ENCODE data around the gene CETN3. TPM values are rescaled to one million over a fixed set of nuclear protein-coding genes. Genes with fewer than 3 reads are reported as not detected.

The CETN3 gene
- total RNA-seq, 1 donor from 2014 or later, result 7.8 TPM

- Histone ChIP-seq H3K36me3 (ENCODE audit: control insufficient read depth in 3 of 3, insufficient read depth in 3 of 3, low read length in 3 of 3) (peaks cover 0 to 9% (median 3%) of the 10 kb centered on the region in 3 donors), H3K9me3 (ENCODE audit: control insufficient read depth in 3 of 3, low read length in 3 of 3) (no peaks in the 10 kb centered on the region), H3K4me3 (ENCODE audit: low read length in 3 of 3) (peak overlapping the region; percentile 95 to 98 (median 96)), H3K9ac (ENCODE audit: low read depth in 1 of 3, low read length in 3 of 3) (peak overlapping the region; percentile 96 to 99 (median 98)), H3K27ac (ENCODE audit: low read depth, low read length) (peak overlapping the region; percentile 97), H3K4me1 (ENCODE audit: control insufficient read depth in 3 of 3, insufficient read depth in 3 of 3, low read length in 3 of 3) (peaks cover 3 to 14% (median 7%) of the 10 kb centered on the region in 3 donors), H3K27me3 (ENCODE audit: control insufficient read depth in 3 of 3, insufficient read depth in 3 of 3, low read length in 3 of 3) (no peaks in the 10 kb centered on the region)
These were observed 812 bp downstream of the CETN3 start for GRCh38 chr5:90408571-90409317.

DNA sequence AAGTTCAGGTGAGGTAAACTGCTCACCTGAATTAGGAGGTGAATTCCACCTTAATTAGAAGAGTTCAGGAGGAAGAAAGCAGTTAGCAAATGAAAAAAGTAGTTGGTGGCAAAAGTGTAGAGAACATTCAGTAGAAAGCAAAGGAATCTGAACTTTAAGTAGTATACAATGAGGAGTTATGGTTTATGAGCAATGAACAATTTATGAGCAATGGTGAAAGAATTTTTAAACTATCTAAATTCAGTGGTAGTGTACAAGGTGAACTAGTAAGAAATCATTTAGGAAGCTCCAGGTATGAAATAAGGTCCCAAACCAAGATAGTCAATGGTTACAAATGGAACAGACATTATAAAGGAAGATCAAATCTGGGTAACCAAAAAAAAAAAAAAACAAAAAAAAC lies 3.1 kb downstream of the CETN3 start:
- no peak overlapping the region for H3K4me3 ChIP-seq (ENCODE audit: low read length in 3 of 3)
- no peak overlapping the region for H3K9ac ChIP-seq (ENCODE audit: low read depth in 1 of 3, low read length in 3 of 3)
- peaks cover 3 to 14% (median 7%) of the 10 kb centered on the region in 3 donors for H3K4me1 ChIP-seq (ENCODE audit: control insufficient read depth in 3 of 3, insufficient read depth in 3 of 3, low read length in 3 of 3)
- H3K27me3 ChIP-seq (ENCODE audit: control insufficient read depth in 3 of 3, insufficient read depth in 3 of 3, low read length in 3 of 3), result no peaks in the 10 kb centered on the region
- no peaks in the 10 kb centered on the region for H3K9me3 ChIP-seq (ENCODE audit: control insufficient read depth in 3 of 3, low read length in 3 of 3)
- peaks cover 0 to 9% (median 3%) of the 10 kb centered on the region in 3 donors for H3K36me3 ChIP-seq (ENCODE audit: control insufficient read depth in 3 of 3, insufficient read depth in 3 of 3, low read length in 3 of 3)
- H3K27ac ChIP-seq (ENCODE audit: low read depth, low read length), result no peak overlapping the region

GRCh38 chr5:90402521-90403255 lies 6.9 kb downstream of the CETN3 start:
- Histone ChIP-seq H3K9me3 (ENCODE audit: control insufficient read depth in 3 of 3, low read length in 3 of 3) (no peaks in the 10 kb centered on the region), H3K27me3 (ENCODE audit: control insufficient read depth in 3 of 3, insufficient read depth in 3 of 3, low read length in 3 of 3) (no peaks in the 10 kb centered on the region), H3K4me3 (ENCODE audit: low read length in 3 of 3) (no peak overlapping the region), H3K27ac (ENCODE audit: low read depth, low read length) (no peak overlapping the region), H3K36me3 (ENCODE audit: control insufficient read depth in 3 of 3, insufficient read depth in 3 of 3, low read length in 3 of 3) (peaks cover 0 to 11% (median 7%) of the 10 kb centered on the region in 3 donors), H3K9ac (ENCODE audit: low read depth in 1 of 3, low read length in 3 of 3) (peak overlapping the region in 1 of 3 donors; percentile 12), H3K4me1 (ENCODE audit: control insufficient read depth in 3 of 3, insufficient read depth in 3 of 3, low read length in 3 of 3) (no peaks in the 10 kb centered on the region)

DNA sequence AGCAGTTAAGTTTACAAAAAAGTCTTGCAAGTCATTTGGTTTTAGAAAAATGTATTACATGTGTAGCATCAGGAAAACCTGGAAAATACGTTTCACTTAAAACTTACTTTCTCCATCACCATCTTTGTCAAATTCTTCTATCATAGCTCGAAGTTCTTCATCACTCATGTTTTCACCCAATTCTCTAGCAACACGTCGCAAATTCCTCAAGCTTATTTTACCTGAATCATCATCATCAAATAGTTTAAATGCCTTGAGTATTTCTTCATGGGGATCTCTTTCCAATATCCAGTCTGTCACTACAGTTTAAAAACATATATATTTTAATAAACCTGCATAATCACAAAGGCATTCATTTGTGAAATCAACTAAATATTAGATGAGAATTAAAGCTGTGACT lies 10.3 kb downstream of the CETN3 start:
- Histone ChIP-seq H3K9ac (ENCODE audit: low read depth in 1 of 3, low read length in 3 of 3) (no peak overlapping the region), H3K9me3 (ENCODE audit: control insufficient read depth in 3 of 3, low read length in 3 of 3) (no peaks in the 10 kb centered on the region), H3K36me3 (ENCODE audit: control insufficient read depth in 3 of 3, insufficient read depth in 3 of 3, low read length in 3 of 3) (peaks cover 0 to 5% (median 4%) of the 10 kb centered on the region in 3 donors), H3K27me3 (ENCODE audit: control insufficient read depth in 3 of 3, insufficient read depth in 3 of 3, low read length in 3 of 3) (no peaks in the 10 kb centered on the region), H3K4me3 (ENCODE audit: low read length in 3 of 3) (no peak overlapping the region), H3K27ac (ENCODE audit: low read depth, low read length) (no peak overlapping the region), H3K4me1 (ENCODE audit: control insufficient read depth in 3 of 3, insufficient read depth in 3 of 3, low read length in 3 of 3) (no peaks in the 10 kb centered on the region)

- Histone ChIP-seq H3K9me3 (ENCODE audit: control insufficient read depth in 3 of 3, low read length in 3 of 3) (no peaks in the 10 kb centered on the region), H3K27me3 (ENCODE audit: control insufficient read depth in 3 of 3, insufficient read depth in 3 of 3, low read length in 3 of 3) (no peaks in the 10 kb centered on the region), H3K36me3 (ENCODE audit: control insufficient read depth in 3 of 3, insufficient read depth in 3 of 3, low read length in 3 of 3) (peaks cover 0 to 4% (median 2%) of the 10 kb centered on the region in 3 donors), H3K27ac (ENCODE audit: low read depth, low read length) (no peak overlapping the region), H3K9ac (ENCODE audit: low read depth in 1 of 3, low read length in 3 of 3) (no peak overlapping the region), H3K4me3 (ENCODE audit: low read length in 3 of 3) (no peak overlapping the region), H3K4me1 (ENCODE audit: control insufficient read depth in 3 of 3, insufficient read depth in 3 of 3, low read length in 3 of 3) (no peaks in the 10 kb centered on the region)
These were observed 10.8 kb downstream of the CETN3 start for GRCh38 chr5:90398726-90399125.

GRCh38 chr5:90395005-90395404 lies 14.6 kb downstream of the CETN3 start:
- no peak overlapping the region for H3K4me3 ChIP-seq (ENCODE audit: low read length in 3 of 3)
- no peaks in the 10 kb centered on the region for H3K9me3 ChIP-seq (ENCODE audit: control insufficient read depth in 3 of 3, low read length in 3 of 3)
- no peaks in the 10 kb centered on the region for H3K4me1 ChIP-seq (ENCODE audit: control insufficient read depth in 3 of 3, insufficient read depth in 3 of 3, low read length in 3 of 3)
- no peak overlapping the region for H3K27ac ChIP-seq (ENCODE audit: low read depth, low read length)
- H3K36me3 ChIP-seq (ENCODE audit: control insufficient read depth in 3 of 3, insufficient read depth in 3 of 3, low read length in 3 of 3), result peaks cover 0 to 8% (median 4%) of the 10 kb centered on the region in 3 donors
- H3K9ac ChIP-seq (ENCODE audit: low read depth in 1 of 3, low read length in 3 of 3), result no peak overlapping the region
- H3K27me3 ChIP-seq (ENCODE audit: control insufficient read depth in 3 of 3, insufficient read depth in 3 of 3, low read length in 3 of 3), result no peaks in the 10 kb centered on the region

- Histone ChIP-seq H3K36me3 (ENCODE audit: control insufficient read depth in 3 of 3, insufficient read depth in 3 of 3, low read length in 3 of 3) (peaks cover 0 to 6% (median 0%) of the 10 kb centered on the region in 3 donors), H3K4me3 (ENCODE audit: low read length in 3 of 3) (no peak overlapping the region), H3K9me3 (ENCODE audit: control insufficient read depth in 3 of 3, low read length in 3 of 3) (no peaks in the 10 kb centered on the region), H3K9ac (ENCODE audit: low read depth in 1 of 3, low read length in 3 of 3) (no peak overlapping the region), H3K27me3 (ENCODE audit: control insufficient read depth in 3 of 3, insufficient read depth in 3 of 3, low read length in 3 of 3) (no peaks in the 10 kb centered on the region), H3K4me1 (ENCODE audit: control insufficient read depth in 3 of 3, insufficient read depth in 3 of 3, low read length in 3 of 3) (no peaks in the 10 kb centered on the region), H3K27ac (ENCODE audit: low read depth, low read length) (no peak overlapping the region)
These were observed 18.6 kb downstream of the CETN3 start for GRCh38 chr5:90390928-90391327.

DNA sequence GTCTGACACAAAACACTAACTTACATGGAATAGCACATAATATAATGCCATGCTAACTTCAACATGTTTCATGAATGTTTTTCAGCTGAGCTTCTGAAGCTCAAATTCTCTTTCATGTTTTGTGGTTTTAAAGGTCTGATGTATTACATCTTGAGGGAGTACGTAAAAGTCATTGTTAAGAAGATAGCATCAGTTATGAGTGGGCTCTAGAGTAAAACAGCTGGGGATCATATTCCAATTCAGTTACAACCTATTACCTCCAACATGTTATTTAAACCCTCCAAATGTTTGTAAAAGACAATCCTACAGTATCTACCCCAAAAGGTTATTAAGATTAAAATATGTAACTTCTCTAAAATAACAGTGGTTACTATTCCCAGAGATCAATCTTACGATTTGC lies 19.2 kb downstream of the CETN3 start:
- Histone ChIP-seq H3K36me3 (ENCODE audit: control insufficient read depth in 3 of 3, insufficient read depth in 3 of 3, low read length in 3 of 3) (peaks cover 0 to 6% (median 0%) of the 10 kb centered on the region in 3 donors), H3K27ac (ENCODE audit: low read depth, low read length) (no peak overlapping the region), H3K27me3 (ENCODE audit: control insufficient read depth in 3 of 3, insufficient read depth in 3 of 3, low read length in 3 of 3) (no peaks in the 10 kb centered on the region), H3K9me3 (ENCODE audit: control insufficient read depth in 3 of 3, low read length in 3 of 3) (no peaks in the 10 kb centered on the region), H3K9ac (ENCODE audit: low read depth in 1 of 3, low read length in 3 of 3) (no peak overlapping the region), H3K4me1 (ENCODE audit: control insufficient read depth in 3 of 3, insufficient read depth in 3 of 3, low read length in 3 of 3) (no peaks in the 10 kb centered on the region), H3K4me3 (ENCODE audit: low read length in 3 of 3) (no peak overlapping the region)

DNA sequence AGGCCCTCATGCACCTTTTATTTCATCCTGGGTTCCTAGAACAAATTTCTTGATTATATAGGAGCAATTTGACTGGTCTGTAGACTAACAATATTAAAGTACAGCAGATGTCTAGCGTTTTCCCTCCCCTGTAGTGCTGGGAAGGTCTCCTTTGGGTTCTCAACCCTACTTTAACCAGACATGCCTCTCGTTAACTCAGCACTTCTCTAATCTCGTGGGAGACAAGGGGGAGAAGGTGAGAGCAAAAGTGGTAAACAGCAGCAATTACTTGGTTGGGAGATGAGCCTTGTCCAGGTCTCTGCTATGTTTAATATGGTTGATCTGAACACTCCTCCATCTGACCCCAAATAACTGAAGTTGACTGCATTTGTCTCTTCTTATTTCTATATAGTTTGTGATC lies 22.0 kb downstream of the CETN3 start:
- Histone ChIP-seq H3K4me3 (ENCODE audit: low read length in 3 of 3) (no peak overlapping the region), H3K27me3 (ENCODE audit: control insufficient read depth in 3 of 3, insufficient read depth in 3 of 3, low read length in 3 of 3) (no peaks in the 10 kb centered on the region), H3K36me3 (ENCODE audit: control insufficient read depth in 3 of 3, insufficient read depth in 3 of 3, low read length in 3 of 3) (peaks cover 0 to 3% (median 0%) of the 10 kb centered on the region in 3 donors), H3K27ac (ENCODE audit: low read depth, low read length) (no peak overlapping the region), H3K9ac (ENCODE audit: low read depth in 1 of 3, low read length in 3 of 3) (no peak overlapping the region), H3K9me3 (ENCODE audit: control insufficient read depth in 3 of 3, low read length in 3 of 3) (no peaks in the 10 kb centered on the region), H3K4me1 (ENCODE audit: control insufficient read depth in 3 of 3, insufficient read depth in 3 of 3, low read length in 3 of 3) (no peaks in the 10 kb centered on the region)

GRCh38 chr5:90386099-90386710 lies 23.4 kb downstream of the CETN3 start:
- no peak overlapping the region for H3K4me3 ChIP-seq (ENCODE audit: low read length in 3 of 3)
- H3K27me3 ChIP-seq (ENCODE audit: control insufficient read depth in 3 of 3, insufficient read depth in 3 of 3, low read length in 3 of 3), result no peaks in the 10 kb centered on the region
- no peak overlapping the region for H3K9ac ChIP-seq (ENCODE audit: low read depth in 1 of 3, low read length in 3 of 3)
- H3K27ac ChIP-seq (ENCODE audit: low read depth, low read length), result no peak overlapping the region
- H3K9me3 ChIP-seq (ENCODE audit: control insufficient read depth in 3 of 3, low read length in 3 of 3), result no peaks in the 10 kb centered on the region
- H3K36me3 ChIP-seq (ENCODE audit: control insufficient read depth in 3 of 3, insufficient read depth in 3 of 3, low read length in 3 of 3), result no peaks in the 10 kb centered on the region
- no peaks in the 10 kb centered on the region for H3K4me1 ChIP-seq (ENCODE audit: control insufficient read depth in 3 of 3, insufficient read depth in 3 of 3, low read length in 3 of 3)
